GM23338 (cell line): ENCODE measurements around the gene ACO1. TPM values are rescaled to one million over a fixed set of nuclear protein-coding genes. Genes with fewer than 3 reads are reported as not detected.

Experiments
- ATAC-seq: fragments of 200-7000 bp; cut with Tn5 transposase; 3 replicates; pipeline ENCODE4 v1.9.1; 2020
- DNase-seq: peaks from one replicate; pipeline ENCODE4 v3.0.0-alpha.2; 2015; ENCODE audit warnings: low spot score
- H2AFZ ChIP-seq: fragments of 200-600 bp; sonication (generic); 2 replicates; pipeline ENCODE4 v1.8.0; 2016; ENCODE audit warnings: antibody characterized with exemption, mild to moderate bottlenecking, moderate library complexity
- H3F3A ChIP-seq: fragments of 200-600 bp; sonication (generic); replicated peaks from 2 replicates; pipeline ENCODE4 v1.8.0; 2017; ENCODE audit warnings: antibody characterized with exemption, mixed run types, low read depth
- H3K27ac ChIP-seq: fragments of 200-600 bp; sonication (generic); 2 replicates; pipeline ENCODE4 v1.6.1; 2016; ENCODE audit warnings: low read depth
- H3K27me3 ChIP-seq: fragments of 200-600 bp; sonication (generic); 2 replicates; pipeline ENCODE4 v1.8.0; 2016; ENCODE audit warnings: mild to moderate bottlenecking, mixed run types, moderate library complexity; ENCODE audit not compliant: insufficient read depth
- H3K36me3 ChIP-seq: fragments of 200-600 bp; sonication (generic); 2 replicates; pipeline ENCODE4 v1.8.0; 2016; ENCODE audit warnings: mild to moderate bottlenecking; ENCODE audit not compliant: insufficient read depth
- H3K4me1 ChIP-seq: fragments of 200-600 bp; sonication (generic); 2 replicates; pipeline ENCODE4 v1.8.0; 2016; ENCODE audit warnings: mild to moderate bottlenecking, moderate library complexity; ENCODE audit not compliant: insufficient read depth
- H3K4me2 ChIP-seq: fragments of 200-600 bp; sonication (generic); 2 replicates; pipeline ENCODE4 v1.7.1; 2017; ENCODE audit warnings: mixed run types
- H3K4me3 ChIP-seq: fragments of 200-600 bp; sonication (generic); 2 replicates; pipeline ENCODE4 v1.6.1; 2016; ENCODE audit warnings: mixed run types
- H3K79me2 ChIP-seq: fragments of 200-600 bp; sonication (generic); replicated peaks from 2 replicates; pipeline ENCODE4 v1.8.0; 2017; ENCODE audit warnings: mild to moderate bottlenecking; ENCODE audit not compliant: insufficient read depth
- H3K9me2 ChIP-seq: fragments of 200-600 bp; sonication (generic); 2 replicates; pipeline ENCODE4 v1.8.0; 2017; ENCODE audit not compliant: insufficient read depth
- H4K20me1 ChIP-seq: fragments of 200-600 bp; sonication (generic); replicated peaks from 2 replicates; pipeline ENCODE4 v1.8.0; 2017; ENCODE audit warnings: mild to moderate bottlenecking; ENCODE audit not compliant: insufficient read depth
- H3K27ac Mint-ChIP-seq: 2 replicates; pipeline ENCODE4 v1.8.0; 2020; ENCODE audit warnings: inconsistent platforms, mild to moderate bottlenecking, moderate library complexity, mixed read lengths
- H3K27me3 Mint-ChIP-seq: 3 replicates; pipeline ENCODE4 v1.8.0; 2022; ENCODE audit warnings: low read depth, mild to moderate bottlenecking, moderate library complexity, mixed read lengths, inconsistent platforms; ENCODE audit not compliant: insufficient read depth, poor library complexity
- H3K36me3 Mint-ChIP-seq: 3 replicates; pipeline ENCODE4 v1.8.0; 2021; ENCODE audit warnings: low read depth, mild to moderate bottlenecking, inconsistent platforms, moderate library complexity, mixed read lengths
- H3K4me1 Mint-ChIP-seq: 3 replicates; pipeline ENCODE4 v1.8.0; 2020; ENCODE audit warnings: mild to moderate bottlenecking, inconsistent platforms, mixed read lengths
- H3K4me3 Mint-ChIP-seq: 3 replicates; pipeline ENCODE4 v1.8.0; 2021; ENCODE audit warnings: moderate library complexity, mild to moderate bottlenecking, inconsistent platforms, mixed read lengths
- H3K9me3 Mint-ChIP-seq: 3 replicates; pipeline ENCODE4 v1.8.0; 2020; ENCODE audit warnings: moderate library complexity, mild to moderate bottlenecking, inconsistent platforms, mixed read lengths
- CREB1 ChIP-seq: fragments of 250-450 bp; sonication (Bioruptor Pico); IDR thresholded peaks from 2 replicates; pipeline ENCODE4 v1.5.0; 2020; ENCODE audit warnings: low read depth, mild to moderate bottlenecking, moderate library complexity
- ETS1 ChIP-seq: IDR thresholded peaks from 2 replicates; pipeline ENCODE4 v1.6.1; 2016; ENCODE audit warnings: antibody characterized with exemption
- EZH2phosphoT487 ChIP-seq: fragments of 200-600 bp; sonication (generic); IDR thresholded peaks from one replicate; pipeline ENCODE4 v1.8.1; 2018; ENCODE audit warnings: antibody characterized with exemption; ENCODE audit not compliant: unreplicated experiment
- JUNB ChIP-seq: IDR thresholded peaks from one replicate; pipeline ENCODE4 v1.6.1; 2016; ENCODE audit warnings: antibody characterized with exemption; ENCODE audit not compliant: unreplicated experiment
- NANOG ChIP-seq: IDR thresholded peaks from 2 replicates; pipeline ENCODE4 v1.6.1; 2016; ENCODE audit warnings: antibody characterized with exemption, borderline replicate concordance
- POLR2AphosphoS5 ChIP-seq: IDR thresholded peaks from 2 replicates; pipeline ENCODE4 v1.6.1; 2016; ENCODE audit warnings: antibody characterized with exemption, low read depth
- REST ChIP-seq: IDR thresholded peaks from one replicate; pipeline ENCODE4 v1.6.1; 2018; ENCODE audit warnings: antibody characterized with exemption; ENCODE audit not compliant: unreplicated experiment
- ZNF114 ChIP-seq: fragments of 250-450 bp; sonication (Bioruptor Pico); IDR thresholded peaks from 2 replicates; pipeline ENCODE4 v1.5.0; 2020; ENCODE audit warnings: mild to moderate bottlenecking, moderate library complexity
- ZNF462 ChIP-seq: fragments of 250-450 bp; sonication (Bioruptor Pico); IDR thresholded peaks from 2 replicates; pipeline ENCODE4 v1.5.0; 2020; ENCODE audit warnings: mild to moderate bottlenecking, moderate library complexity
- polyA plus RNA-seq: library from polyadenylated mRNA; unstranded; fragments of >200 nt; fragmentation: Nextera tagmentation; extraction: Ambion mirVana; gene quantifications from 2 replicates; pipeline ENCODE4 v1.2.1, GENCODE V29; 2016
- total RNA-seq: library from RNA; depleted of rRNA; stranded (reverse); fragments of >200 nt; shearing (Covaris generic); gene quantifications from 2 replicates; pipeline ENCODE4 v1.2.3, GENCODE V29; 2014

ACO1 gene
- total and polyA plus RNA-seq, 2 experiments from 2014 or later: 16.6 to 41.0 TPM

- Histone ChIP-seq H3K36me3 (peaks cover 24% of the 10 kb centered on the region), H3K79me2 (peaks cover 16% of the 10 kb centered on the region), H3K4me3 (no peak overlapping the region), H3F3A (no peaks in the 10 kb centered on the region), H4K20me1 (no peaks in the 10 kb centered on the region), H3K4me2 (no peak overlapping the region), H2AFZ (no peak overlapping the region), H3K9me2 (no peaks in the 10 kb centered on the region), H3K4me1 (peaks cover 13% of the 10 kb centered on the region; the same call in 1 of the 2 replicates), H3K27me3 (no peaks in the 10 kb centered on the region), H3K27ac (no peak overlapping the region)
- Mint-ChIP-seq H3K4me3 (no peak overlapping the region), H3K4me1 (peaks cover 10% of the 10 kb centered on the region; the same call in 2 of the 3 replicates), H3K9me3 (no peaks in the 10 kb centered on the region), H3K27ac (no peak overlapping the region), H3K27me3 (no peaks in the 10 kb centered on the region), H3K36me3 (peaks cover 37% of the 10 kb centered on the region)
- TF ChIP-seq ZNF114 (CRISPR knock-in tag): no peak
- TF ChIP-seq POLR2AphosphoS5: no peak
- no peak for TF ChIP-seq ETS1
- no peak for TF ChIP-seq NANOG
- ATAC-seq (no peak), DNase-seq (no peak)
Observed at GRCh38 chr9:32405506-32405905, 21.1 kb downstream of the ACO1 start.

GRCh38 chr9:32406046-32406445, 21.6 kb downstream of the ACO1 start:
- ATAC-seq: no peak
- Histone ChIP-seq H3K79me2 (peaks cover 13% of the 10 kb centered on the region), H3K27ac (no peak overlapping the region), H3K36me3 (peaks cover 24% of the 10 kb centered on the region), H4K20me1 (no peaks in the 10 kb centered on the region), H3K4me2 (no peak overlapping the region), H3K4me3 (no peak overlapping the region), H3K9me2 (no peaks in the 10 kb centered on the region), H3F3A (no peaks in the 10 kb centered on the region), H3K27me3 (no peaks in the 10 kb centered on the region), H3K4me1 (peaks cover 7% of the 10 kb centered on the region; the same call in 1 of the 2 replicates), H2AFZ (no peak overlapping the region)
- no peak for DNase-seq
- H3K4me1 Mint-ChIP-seq: peaks cover 6% of the 10 kb centered on the region; the same call in 2 of the 3 replicates
- H3K4me3 Mint-ChIP-seq: no peak overlapping the region
- peaks cover 40% of the 10 kb centered on the region for H3K36me3 Mint-ChIP-seq
- H3K9me3 Mint-ChIP-seq: no peaks in the 10 kb centered on the region
- H3K27ac Mint-ChIP-seq: no peak overlapping the region
- no peaks in the 10 kb centered on the region for H3K27me3 Mint-ChIP-seq
- TF ChIP-seq POLR2AphosphoS5 (no peak), REST (no peak), ZNF462 (CRISPR knock-in tag) (no peak), CREB1 (no peak), EZH2phosphoT487 (no peak), JUNB (no peak), ETS1 (no peak), ZNF114 (CRISPR knock-in tag) (no peak), NANOG (no peak)
